Retinal pigment epithelial cell (primary cell): Measurements from ENCODE around the gene BAZ1B.

Experiments
- DNase-seq: peaks from one replicate; pipeline ENCODE4 v3.0.0-alpha.2; 2010; ENCODE audit warnings: low read depth
- H3K4me3 ChIP-seq: 2 replicates; pipeline ENCODE4 v1.5.1; 2011; ENCODE audit warnings: mild to moderate bottlenecking, low read length, control low read depth, moderate library complexity
- TF ChIP-seq, protein P1 (sequence below): conservative IDR thresholded peaks from 2 replicates; pipeline ENCODE4 v1.5.1; 2011; ENCODE audit warnings: low read depth, low read length, control low read depth, inconsistent platforms

BAZ1B gene

DNA sequence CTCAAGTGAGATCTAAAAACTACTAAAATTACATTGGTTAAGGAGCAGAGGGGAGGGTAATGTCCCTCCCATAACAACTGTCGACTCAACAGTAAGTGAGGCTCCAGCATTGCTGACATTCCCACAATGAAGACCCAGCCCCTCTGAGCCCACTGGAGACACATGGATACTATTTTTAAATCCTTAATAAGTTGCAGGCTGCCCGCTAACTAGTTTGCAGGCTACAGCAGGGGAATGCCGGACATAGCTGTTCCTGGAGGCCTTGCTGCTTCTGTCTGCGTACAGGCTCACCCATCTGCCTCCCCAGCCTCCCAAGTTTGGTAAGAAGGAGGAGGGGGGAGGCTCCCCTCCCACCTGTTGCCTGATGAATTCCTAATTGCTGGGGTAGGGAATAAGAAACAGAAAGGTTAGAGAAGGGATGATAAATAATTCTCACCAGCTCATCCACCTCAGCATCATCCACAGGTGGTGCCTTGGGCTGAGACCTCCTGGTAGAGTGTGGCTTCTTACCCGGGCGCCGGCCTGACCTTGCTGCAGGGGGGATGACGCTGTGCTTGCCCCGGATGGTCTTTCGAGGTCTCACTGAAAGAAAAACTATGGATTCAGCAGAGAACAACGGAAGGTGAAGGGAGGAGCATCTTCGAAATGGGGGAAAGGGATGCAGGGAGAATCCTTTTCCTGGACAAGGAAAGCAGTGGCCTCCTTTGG, 78.4 kb downstream of the BAZ1B start:
- no peak for DNase-seq
- TF ChIP-seq, protein P1, sequence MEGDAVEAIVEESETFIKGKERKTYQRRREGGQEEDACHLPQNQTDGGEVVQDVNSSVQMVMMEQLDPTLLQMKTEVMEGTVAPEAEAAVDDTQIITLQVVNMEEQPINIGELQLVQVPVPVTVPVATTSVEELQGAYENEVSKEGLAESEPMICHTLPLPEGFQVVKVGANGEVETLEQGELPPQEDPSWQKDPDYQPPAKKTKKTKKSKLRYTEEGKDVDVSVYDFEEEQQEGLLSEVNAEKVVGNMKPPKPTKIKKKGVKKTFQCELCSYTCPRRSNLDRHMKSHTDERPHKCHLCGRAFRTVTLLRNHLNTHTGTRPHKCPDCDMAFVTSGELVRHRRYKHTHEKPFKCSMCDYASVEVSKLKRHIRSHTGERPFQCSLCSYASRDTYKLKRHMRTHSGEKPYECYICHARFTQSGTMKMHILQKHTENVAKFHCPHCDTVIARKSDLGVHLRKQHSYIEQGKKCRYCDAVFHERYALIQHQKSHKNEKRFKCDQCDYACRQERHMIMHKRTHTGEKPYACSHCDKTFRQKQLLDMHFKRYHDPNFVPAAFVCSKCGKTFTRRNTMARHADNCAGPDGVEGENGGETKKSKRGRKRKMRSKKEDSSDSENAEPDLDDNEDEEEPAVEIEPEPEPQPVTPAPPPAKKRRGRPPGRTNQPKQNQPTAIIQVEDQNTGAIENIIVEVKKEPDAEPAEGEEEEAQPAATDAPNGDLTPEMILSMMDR: no peak
- no peak overlapping the region for H3K4me3 ChIP-seq

GRCh38 chr7:73442903-73443500, 79.1 kb downstream of the BAZ1B start:
- no peak for DNase-seq
- TF ChIP-seq, protein P1: no peak
- no peak overlapping the region for H3K4me3 ChIP-seq

- TF ChIP-seq, protein P1: no peak
- no peak for DNase-seq
- H3K4me3 ChIP-seq: no peak overlapping the region
These were observed 79.7 kb downstream of the BAZ1B start for GRCh38 chr7:73442222-73442902.

DNA sequence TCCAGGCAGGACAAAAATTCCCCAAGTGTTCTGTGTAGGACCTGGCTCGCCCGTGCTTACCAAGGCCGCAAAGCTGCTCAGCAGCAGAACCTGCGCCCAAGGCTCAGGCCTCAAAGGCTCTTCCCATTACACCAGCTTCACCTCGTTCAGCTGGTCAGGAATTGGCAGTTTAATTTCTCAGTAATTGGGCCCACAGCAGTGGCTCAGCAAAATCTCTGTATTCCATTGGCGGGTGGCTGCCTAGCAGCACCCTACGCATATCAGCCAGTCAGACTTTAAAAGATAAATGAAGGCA, 82.7 kb downstream of the BAZ1B start:
- no peak for DNase-seq
- no peak overlapping the region for H3K4me3 ChIP-seq
- TF ChIP-seq, protein P1: no peak

DNA sequence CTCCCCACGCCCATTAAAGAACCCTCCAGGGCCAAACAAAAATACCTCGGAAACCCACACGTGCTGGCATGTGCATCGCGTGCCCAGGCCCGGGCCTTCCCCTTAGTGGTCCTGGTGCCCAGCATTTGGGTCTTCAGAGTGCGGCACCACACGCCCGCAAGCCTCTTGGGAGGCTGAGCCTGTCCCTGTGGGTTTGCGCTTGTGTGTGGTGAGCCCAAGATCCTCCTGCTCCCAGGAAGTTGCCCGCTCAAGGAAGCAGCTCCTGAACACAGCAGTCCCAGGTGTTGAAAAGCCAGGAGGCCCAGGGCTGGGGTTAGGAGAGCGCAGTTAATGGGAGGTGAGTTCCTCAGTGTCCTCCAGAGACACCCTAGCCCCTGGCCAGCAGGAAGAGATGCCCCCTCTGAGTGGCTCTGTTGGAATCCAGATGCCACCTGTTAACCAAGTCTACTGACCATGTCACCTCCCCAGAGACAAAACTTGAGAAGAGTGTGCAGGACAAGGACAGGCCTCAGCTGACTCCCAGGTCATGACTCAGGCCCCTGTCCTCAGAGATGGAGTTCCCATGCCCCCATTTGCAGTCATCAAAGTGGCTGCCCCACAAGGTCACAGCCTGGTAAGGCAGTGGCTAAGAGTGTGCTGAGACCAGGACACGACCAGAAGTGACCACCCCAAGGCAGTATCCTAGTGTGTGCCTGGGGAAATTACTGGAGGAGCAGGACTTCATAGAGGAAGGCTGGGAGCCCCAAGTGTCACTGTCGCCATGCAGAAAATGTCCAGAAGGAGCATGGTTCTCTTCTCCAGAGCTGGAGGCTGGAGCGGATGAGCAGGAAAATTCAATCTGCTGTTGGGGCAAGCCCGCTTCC, 83.3 kb downstream of the BAZ1B start:
- DNase-seq: no peak
- no peak overlapping the region for H3K4me3 ChIP-seq
- TF ChIP-seq, protein P1: no peak

GRCh38 chr7:73437621-73438416, 84.3 kb downstream of the BAZ1B start:
- H3K4me3 ChIP-seq: no peak overlapping the region
- DNase-seq: no peak
- TF ChIP-seq, protein P1: no peak
